Prostate gland (tissue), 2 donors: Measurements from ENCODE around the gene STK10.

ENCODE experiments used
- CTCF ChIP-seq, 4 experiments: fragments of 200-600 bp in 2 of 4; fragments of 450-650 bp in 2 of 4; sonication (generic) in 2 of 4; IDR thresholded peaks; 1 replicate in 3 of 4; 2 replicates in 1 of 4; pipeline ENCODE4 v1.5.1; 2016 to 2019; ENCODE audit warnings: antibody characterized with exemption in 4 of 4, mild to moderate bottlenecking in 2 of 4, moderate library complexity in 2 of 4
- POLR2AphosphoS5 ChIP-seq: sonication (generic); formaldehyde crosslinking; IDR thresholded peaks from one replicate; pipeline ENCODE4 v1.6.1; 2017; ENCODE audit warnings: antibody characterized with exemption

GRCh38 chr5:172109749-172110148, 78.3 kb downstream of the STK10 start:
- TF ChIP-seq CTCF (IDR thresholded peaks at IDR 0.05) (no peak), POLR2AphosphoS5 (no peak)
